AG09319 (cell line): ENCODE results near the gene FHL5.

Source experiments
- DNase-seq: peaks from one replicate; pipeline ENCODE4 v3.0.0-alpha.2; 2010; ENCODE audit warnings: low read depth; ENCODE audit errors: extremely low read depth
- TF ChIP-seq, protein P1 (sequence below): IDR thresholded peaks from 2 replicates; pipeline ENCODE4 v1.5.1; 2011; ENCODE audit warnings: low read depth, mild to moderate bottlenecking, inconsistent platforms, low read length, moderate library complexity

Gene FHL5

GRCh38 chr6:96570053-96570452 lies 7.1 kb downstream of the FHL5 start:
- TF ChIP-seq, protein P1, sequence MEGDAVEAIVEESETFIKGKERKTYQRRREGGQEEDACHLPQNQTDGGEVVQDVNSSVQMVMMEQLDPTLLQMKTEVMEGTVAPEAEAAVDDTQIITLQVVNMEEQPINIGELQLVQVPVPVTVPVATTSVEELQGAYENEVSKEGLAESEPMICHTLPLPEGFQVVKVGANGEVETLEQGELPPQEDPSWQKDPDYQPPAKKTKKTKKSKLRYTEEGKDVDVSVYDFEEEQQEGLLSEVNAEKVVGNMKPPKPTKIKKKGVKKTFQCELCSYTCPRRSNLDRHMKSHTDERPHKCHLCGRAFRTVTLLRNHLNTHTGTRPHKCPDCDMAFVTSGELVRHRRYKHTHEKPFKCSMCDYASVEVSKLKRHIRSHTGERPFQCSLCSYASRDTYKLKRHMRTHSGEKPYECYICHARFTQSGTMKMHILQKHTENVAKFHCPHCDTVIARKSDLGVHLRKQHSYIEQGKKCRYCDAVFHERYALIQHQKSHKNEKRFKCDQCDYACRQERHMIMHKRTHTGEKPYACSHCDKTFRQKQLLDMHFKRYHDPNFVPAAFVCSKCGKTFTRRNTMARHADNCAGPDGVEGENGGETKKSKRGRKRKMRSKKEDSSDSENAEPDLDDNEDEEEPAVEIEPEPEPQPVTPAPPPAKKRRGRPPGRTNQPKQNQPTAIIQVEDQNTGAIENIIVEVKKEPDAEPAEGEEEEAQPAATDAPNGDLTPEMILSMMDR: no peak
- no peak for DNase-seq

DNA sequence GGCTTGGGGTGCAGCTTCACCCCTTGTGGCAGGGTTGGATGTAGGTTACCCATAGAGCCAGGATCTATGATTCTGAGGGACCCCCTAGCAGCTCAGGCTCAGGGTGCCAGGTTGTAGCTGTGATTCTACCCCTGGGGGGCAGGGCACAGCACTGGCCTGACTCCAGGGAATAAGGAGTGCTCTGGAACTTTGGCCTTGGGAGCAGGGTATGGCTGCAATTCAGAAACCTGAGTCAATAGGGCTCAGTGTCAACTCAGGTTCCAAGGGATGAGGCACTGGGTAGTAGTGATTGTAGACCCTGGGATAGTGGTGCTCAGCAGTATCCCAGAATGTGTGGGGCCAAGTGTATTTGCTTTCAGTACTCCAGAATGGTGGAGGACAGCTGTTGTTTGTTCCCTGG lies 8.6 kb downstream of the FHL5 start:
- no peak for DNase-seq
- TF ChIP-seq, protein P1: no peak

GRCh38 chr6:96575359-96575758 lies 12.4 kb downstream of the FHL5 start:
- no peak for DNase-seq
- TF ChIP-seq, protein P1: no peak

DNA sequence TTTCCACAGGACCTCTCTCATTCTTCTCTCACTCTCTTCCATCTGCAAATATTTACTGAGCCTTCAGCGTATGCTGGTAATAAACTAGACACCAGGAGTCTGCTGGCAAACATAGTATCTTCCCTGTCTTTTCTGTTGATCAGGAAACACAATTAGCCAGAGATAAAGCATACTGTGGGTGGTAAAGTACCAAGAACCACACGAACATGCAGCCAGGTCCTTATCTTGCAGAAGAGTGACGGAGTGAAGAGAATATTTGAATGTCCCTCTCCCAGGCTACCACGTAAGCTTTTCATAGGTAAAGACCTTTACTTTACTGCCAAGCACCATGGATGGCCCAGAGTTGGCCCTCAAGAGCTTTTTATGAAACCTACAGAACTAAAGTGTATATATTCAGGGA lies 13.3 kb downstream of the FHL5 start:
- DNase-seq: no peak
- TF ChIP-seq, protein P1: no peak

GRCh38 chr6:96582021-96582420 lies 19.1 kb downstream of the FHL5 start:
- TF ChIP-seq, protein P1: no peak
- no peak for DNase-seq

DNA sequence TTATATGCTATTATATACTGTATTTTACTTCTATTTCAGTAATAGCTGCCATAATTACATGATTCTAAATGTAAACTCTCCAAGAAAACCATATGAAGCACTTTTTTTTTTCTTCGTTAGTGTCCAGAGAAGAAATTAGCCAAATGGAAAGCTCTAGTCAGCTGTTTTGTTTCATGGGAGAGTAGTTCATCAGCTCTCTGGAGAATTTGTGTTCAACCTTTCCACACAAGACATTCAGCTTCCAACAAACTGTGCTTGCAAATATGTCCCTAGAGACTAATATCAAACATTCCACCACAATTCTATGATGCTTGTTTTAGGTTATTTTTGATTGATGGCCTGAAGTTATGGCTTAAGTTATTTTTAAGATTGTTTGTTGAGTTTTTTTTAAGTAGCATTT lies 19.5 kb downstream of the FHL5 start:
- DNase-seq: no peak
- TF ChIP-seq, protein P1: no peak

- TF ChIP-seq, protein P1: no peak
- DNase-seq: no peak
These were observed 41.5 kb downstream of the FHL5 start for GRCh38 chr6:96604420-96604819.

GRCh38 chr6:96608074-96608473 lies 45.1 kb downstream of the FHL5 start:
- TF ChIP-seq, protein P1: no peak
- no peak for DNase-seq
